AG09319 (cell line): ENCODE data around the gene RRH.

Experiments used
- DNase-seq: peaks from one replicate; pipeline ENCODE4 v3.0.0-alpha.2; 2010; ENCODE audit warnings: low read depth; ENCODE audit errors: extremely low read depth
- CTCF ChIP-seq: IDR thresholded peaks from 2 replicates; pipeline ENCODE4 v1.5.1; 2011; ENCODE audit warnings: low read depth, mild to moderate bottlenecking, inconsistent platforms, low read length, moderate library complexity

The RRH gene

GRCh38 chr4:109803924-109804571 lies 23.7 kb upstream of the RRH start:
- TF ChIP-seq CTCF: peak; percentile 43
- no peak for DNase-seq

DNA sequence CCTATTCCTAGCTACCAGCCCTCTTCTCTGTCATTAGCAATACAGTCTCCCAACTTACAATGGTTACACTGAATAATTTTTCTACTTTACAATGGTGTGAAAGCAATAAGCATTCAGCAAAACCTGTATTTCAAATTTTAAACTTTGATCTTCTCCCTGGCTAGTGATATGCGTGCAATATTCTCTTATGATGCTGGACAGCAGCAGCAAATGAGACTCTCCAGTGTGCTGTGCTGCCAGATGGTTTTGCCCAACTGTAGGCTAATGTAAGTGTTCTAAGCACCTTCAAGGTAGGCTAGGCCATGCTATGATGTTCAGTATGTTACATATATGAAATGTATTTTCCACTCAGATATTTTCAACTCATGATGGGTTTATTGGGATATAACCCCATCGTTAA lies 18.1 kb upstream of the RRH start:
- TF ChIP-seq CTCF: no peak

DNA sequence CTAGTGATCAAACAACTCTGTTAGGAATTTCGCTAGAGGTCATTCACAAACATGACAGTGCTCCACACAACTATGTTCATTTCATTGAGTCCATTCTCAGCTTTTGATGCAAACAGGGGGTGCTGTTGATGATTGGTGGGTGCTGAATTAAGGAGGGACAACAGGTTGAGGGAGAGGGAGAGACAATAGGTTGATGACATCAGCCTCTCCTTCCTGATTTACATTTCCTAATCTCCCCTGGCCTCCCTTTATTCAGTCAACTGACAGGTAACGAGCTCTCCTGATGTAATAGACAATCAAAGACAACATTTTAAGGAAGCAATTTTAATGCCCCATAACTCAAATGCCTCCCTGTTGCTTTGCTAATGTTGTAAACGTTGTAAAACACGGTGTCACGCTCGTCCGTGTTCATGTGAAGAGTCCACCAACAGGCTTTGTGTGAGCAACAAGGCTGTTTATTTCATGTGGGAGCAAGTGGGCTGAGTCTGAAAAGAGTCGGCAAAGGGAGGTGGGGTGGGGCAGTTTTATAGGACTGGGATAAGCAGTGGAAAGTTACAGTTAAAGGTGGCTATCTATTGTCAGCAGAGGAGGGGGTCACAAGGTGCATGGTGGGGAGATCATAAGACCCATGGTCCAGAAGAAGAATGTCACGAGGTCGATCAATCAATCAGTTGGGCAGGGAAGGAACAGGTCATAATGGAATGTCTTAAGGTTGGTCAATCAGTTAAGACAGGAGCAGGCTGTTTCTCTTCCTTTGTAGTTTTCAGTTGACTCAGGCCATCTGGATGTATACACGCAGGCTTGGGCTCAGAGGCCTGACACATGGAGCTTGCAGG lies 17.0 kb upstream of the RRH start:
- no peak for DNase-seq

More for the DNA sequence above, 18.1 kb upstream of the RRH start:
- no peak for DNase-seq

DNA sequence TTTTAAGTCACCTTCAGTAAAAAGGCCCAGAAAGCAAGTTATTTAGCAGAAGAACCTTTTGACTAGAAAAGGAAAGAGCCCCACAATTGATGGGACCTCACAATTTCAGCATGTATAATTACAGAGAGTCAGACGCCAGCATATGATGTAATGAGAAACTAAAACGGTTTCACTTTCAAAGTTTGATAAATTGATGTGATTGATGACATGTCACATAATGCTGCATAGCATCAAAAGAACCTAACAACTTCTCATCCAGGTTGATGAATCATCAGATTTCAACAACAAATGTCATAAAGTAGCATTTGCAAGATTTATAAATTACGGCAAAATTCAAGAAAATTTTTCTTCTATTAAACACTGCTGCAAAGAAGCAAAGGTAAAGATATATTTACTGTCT lies 16.1 kb upstream of the RRH start:
- TF ChIP-seq CTCF: no peak
- DNase-seq: no peak

More for the DNA sequence above, 17.0 kb upstream of the RRH start:
- TF ChIP-seq CTCF: no peak

DNA sequence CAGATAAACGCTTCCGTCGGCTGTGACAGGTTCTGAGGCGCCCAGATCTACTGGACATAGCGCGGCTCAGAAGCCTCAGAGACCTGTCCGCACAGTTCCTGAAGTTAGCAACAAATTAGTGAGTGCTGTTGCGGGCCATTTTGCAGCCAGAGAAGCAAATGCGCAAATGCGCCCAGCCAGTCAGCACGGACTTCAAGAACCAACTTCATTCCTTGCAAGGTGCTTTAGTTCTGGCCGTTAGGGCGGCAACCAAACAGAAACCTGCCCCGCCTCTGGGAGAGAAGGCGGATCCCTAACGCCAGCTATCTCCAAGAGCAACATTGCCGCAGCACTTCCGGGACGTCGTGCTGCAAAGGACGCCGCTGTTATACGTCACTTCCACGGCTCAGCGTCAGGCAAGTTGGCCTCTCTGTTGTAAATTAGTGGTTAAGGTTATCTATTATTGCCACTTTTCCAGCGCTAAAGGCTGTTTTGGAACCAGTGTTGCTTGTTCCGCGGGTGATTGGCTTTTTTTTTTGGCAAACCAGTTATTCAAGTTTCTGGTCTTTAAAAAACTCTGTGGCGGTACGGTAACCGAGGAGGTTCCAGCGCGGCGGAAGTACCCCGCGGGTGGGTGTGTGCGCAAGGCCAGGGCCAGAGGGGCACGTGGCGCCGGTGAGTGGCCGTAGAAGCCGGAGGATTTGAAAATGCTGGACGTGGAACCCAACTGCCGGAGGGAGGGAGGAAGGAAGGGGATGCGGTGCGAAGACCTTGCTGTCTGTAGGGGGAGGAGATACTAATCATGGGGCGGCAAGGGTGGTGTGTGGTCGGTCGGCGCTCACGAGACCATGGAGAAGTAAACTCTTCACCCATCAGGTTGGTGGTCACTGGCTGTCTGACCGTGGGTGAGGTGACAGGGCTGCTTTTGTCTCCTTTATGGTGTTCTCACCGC lies 12.4 kb upstream of the RRH start, which contains the start of gene GAR1:
Gene GAR1, plus strand, starts transcription at position 612 of the 931 bp plus-strand sequence. CDS start 403 bp downstream, outside the sequence.
- TF ChIP-seq CTCF: no peak
- peak; percentile 61 for DNase-seq

DNA sequence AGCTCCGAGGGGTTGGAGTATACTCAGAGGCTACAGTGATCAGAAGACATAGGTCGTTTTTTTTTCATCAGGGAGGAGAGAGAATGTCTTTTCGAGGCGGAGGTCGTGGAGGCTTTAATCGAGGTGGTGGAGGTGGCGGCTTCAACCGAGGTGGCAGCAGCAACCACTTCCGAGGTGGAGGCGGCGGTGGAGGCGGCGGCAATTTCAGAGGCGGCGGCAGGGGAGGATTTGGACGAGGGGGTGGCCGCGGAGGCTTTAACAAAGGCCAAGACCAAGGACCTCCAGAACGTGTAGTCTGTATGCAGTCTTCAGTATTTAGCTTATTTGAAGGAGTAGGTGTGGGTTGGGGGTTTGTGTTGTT lies 11.7 kb upstream of the RRH start:
- TF ChIP-seq CTCF: no peak
- no peak for DNase-seq
